HuH-7 (cell line): ENCODE results near the gene CHD2.
"Not testable (repeated sequence)": the region's sequence is repeated elsewhere in the genome, so short reads cannot be mapped to it uniquely, and the experiment has no call there.

Source experiments
- DNase-seq: peaks from one replicate; pipeline ENCODE4 v3.0.0; 2011; ENCODE audit warnings: low spot score

The CHD2 gene

DNA sequence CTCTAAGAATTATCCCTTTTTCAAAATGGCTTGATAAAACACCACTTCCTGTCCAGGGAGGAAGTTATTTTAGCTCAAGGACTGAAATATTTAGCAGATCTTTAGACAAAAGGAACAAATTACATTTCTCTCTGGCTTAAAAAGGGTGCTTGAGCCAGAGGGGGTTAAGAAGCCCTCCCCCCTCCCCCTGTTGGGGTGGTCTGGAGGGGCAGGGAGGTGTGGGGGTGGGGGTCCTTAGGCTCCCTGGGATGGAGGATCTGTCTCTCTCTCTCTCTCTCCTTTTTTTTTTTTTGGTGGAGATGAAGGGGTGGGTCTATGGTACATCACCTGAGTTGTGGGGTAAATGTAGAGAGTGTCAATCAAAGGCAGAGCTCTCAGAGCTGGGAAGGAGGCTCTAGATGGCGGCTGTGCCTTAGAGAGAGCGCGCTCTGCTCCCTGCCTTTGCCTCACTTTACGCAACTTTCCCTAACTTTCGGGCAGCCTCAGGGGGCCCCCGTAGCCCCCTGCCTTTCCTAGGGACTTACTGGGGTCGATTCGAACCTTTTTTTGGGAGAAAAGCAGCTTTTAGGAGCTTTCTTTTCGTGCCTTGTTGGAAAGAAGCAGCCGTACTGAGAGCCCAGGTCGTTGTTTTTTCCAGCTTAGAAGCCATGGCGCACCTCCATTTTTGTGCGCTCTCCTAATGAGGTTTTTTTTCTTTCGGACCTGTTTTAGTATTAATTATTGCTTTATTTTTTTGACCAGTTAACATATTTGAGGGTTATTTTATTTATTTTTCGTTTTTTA, at the start of gene CHD2:
Gene CHD2, plus strand, starts transcription at position 377 of the 783 bp plus-strand sequence. CDS start 914 bp downstream, outside the sequence.
- DNase-seq = peak; percentile 81

GRCh38 chr15:92853222-92853621, 46.9 kb upstream of the CHD2 start:
- DNase-seq = no peak

- DNase-seq = no peak
Observed at GRCh38 chr15:92861742-92862141, 38.4 kb upstream of the CHD2 start.

- DNase-seq = no peak
Observed at GRCh38 chr15:92864127-92864814, 35.9 kb upstream of the CHD2 start.

- no peak for DNase-seq
Observed at GRCh38 chr15:92869263-92869940, 30.7 kb upstream of the CHD2 start.

DNA sequence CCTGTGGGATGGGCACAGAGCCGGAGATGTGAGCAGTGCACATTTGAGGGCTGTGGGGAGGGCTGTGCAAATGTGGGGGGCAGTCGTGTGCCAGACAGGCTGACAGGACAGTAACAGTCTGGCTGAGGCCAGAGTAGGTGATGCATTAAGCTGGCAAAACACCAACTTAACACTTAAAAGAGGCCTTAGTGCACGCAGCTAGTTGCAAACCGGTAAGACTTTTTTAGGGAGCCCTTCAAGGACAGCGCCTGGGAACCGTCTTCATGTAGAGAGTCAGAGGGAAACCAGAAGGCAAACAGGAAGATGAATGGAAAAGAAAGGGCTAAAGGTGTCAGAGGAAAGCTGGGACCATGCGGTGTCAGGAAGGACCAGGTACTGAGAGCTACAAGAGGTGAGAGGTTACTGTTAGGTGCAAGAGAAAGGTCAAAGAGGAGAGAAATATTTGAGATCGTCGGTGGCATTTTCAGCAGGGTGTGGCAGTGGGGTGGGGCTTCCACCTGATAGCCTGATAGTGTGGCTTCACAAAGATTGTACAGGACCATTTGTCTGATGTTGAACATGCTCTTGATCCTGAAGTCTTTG, 30.0 kb upstream of the CHD2 start:
- DNase-seq = no peak

GRCh38 chr15:92872967-92873366, 27.2 kb upstream of the CHD2 start:
- not testable (repeated sequence) for DNase-seq

- DNase-seq = no peak
Observed at GRCh38 chr15:92877000-92877399, 23.1 kb upstream of the CHD2 start.

DNA sequence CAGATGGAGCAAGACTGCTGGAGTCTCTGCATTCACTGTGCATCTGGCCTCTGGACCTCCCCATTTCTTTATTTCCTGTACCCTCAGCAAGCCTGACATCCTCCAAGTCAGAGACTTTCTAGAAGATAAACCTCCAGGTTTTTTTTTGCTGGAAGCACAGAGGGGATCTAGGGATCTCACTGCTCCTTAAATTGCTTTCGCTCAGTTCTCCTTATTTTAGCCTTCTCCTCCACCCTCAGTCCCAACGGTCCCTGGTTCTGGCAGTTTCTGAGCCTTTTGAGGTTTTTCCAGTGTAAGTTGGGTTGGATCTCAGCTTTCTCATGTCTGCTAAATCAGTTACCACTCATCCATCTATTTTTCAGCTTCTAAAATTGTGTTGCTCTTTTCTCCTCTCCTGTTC, 22.7 kb upstream of the CHD2 start:
- no peak for DNase-seq

DNA sequence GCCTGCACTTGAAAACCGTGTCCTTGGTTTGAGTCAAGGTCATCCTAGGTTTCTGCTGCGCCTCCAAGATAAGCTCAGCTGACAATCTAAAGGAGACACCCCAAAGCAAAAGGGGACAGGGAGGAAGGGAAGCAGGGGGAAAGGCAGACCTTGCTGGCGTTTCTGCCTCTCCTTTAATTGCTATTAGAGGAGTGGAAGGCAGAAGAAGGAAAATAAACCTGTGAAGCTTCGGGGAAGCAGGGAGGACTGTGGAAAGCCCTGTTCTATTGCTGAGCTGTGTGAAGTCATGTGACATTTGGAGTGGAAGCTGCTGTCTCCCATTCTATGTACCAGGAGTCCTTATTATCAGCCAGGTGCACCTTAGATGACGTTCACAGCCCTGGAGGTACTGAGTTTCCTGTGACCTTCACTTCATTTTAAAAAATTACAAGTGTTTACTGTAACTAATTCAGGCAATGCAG, 21.5 kb upstream of the CHD2 start:
- no peak for DNase-seq

- DNase-seq = no peak
Observed at GRCh38 chr15:92879949-92880725, 20.0 kb upstream of the CHD2 start.

GRCh38 chr15:92880796-92881195, 19.3 kb upstream of the CHD2 start:
- no peak for DNase-seq

- DNase-seq = no peak
Observed at GRCh38 chr15:92881211-92881754, 18.8 kb upstream of the CHD2 start.

GRCh38 chr15:92881802-92882696, 18.1 kb upstream of the CHD2 start:
- peak; percentile 99 for DNase-seq

DNA sequence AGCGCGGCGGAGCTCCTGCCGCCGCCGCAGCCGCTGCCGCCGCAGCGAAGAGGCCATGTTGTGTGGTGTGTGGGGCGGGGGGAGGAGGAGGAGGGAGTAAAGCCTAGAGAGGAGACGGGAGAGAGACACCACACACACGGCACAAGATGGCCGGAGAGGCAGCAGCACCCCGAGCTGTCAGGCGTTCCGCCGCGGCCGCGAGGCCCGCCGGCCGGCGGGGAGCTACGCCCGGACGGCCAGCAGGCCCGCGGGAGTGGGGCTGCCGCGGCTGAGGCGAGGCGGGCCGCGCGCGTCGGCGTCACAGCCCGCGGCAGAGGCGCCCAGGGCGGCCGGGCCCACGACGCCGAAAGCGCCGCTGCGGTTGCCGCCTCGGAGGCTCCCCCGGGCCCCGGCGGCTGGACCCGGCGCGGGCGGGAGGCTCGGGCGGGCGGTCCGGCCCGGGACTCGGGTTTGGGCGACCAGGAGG, 17.4 kb upstream of the CHD2 start:
- no peak for DNase-seq

GRCh38 chr15:92883163-92883875, 16.8 kb upstream of the CHD2 start:
- no peak for DNase-seq

- no peak for DNase-seq
Observed at GRCh38 chr15:92883876-92884435, 16.2 kb upstream of the CHD2 start.

GRCh38 chr15:92884436-92885223, 15.5 kb upstream of the CHD2 start:
- DNase-seq = no peak
